ENCODE measurements around the gene FGB. TPM values are rescaled to one million over a fixed set of nuclear protein-coding genes. Genes with fewer than 3 reads are reported as not detected.

Gene FGB
- total RNA-seq (1 to 10 TPM in 2 of 9 donors, under 1 TPM in 3, not detected in 4; 0.11 to 4.8 (median 0.81) TPM), polyA plus RNA-seq (1 to 10 TPM in 2 of 3 donors, not detected in 1; 1.4 to 8.8 TPM)
- long read RNA-seq, donor 1, partial matches to known transcripts: 9 of 11 reads
- long read RNA-seq, donor 1, other reads (novel, unspliced or antisense): 0 of 11 reads
- long read RNA-seq, donor 2, partial matches to known transcripts: 0 of 1 reads
- long read RNA-seq, donor 2, other reads (novel, unspliced or antisense): 0 of 1 reads
- long read RNA-seq, donor 3, partial matches to known transcripts: 0 of 2 reads
- long read RNA-seq, donor 3, other reads (novel, unspliced or antisense): 0 of 2 reads
- long read RNA-seq, donor 4: 0 reads
- long read RNA-seq, donor 5: 0 reads
- long read RNA-seq, donor 6: 0 reads
- long read RNA-seq, donor 7: 0 reads
- long read RNA-seq, donor 8, transcript FGB-201 (8 exons, 1,975 nt): major isoform, 59 of 169 reads
- long read RNA-seq, donor 8, partial matches to known transcripts: 105 of 169 reads
- long read RNA-seq, donor 8, other reads (novel, unspliced or antisense): 0 of 169 reads
- long read RNA-seq, donor 9: 0 reads
- long read RNA-seq, donor 10, transcript FGB-201 (8 exons, 1,975 nt): major isoform, 15 of 50 reads
- long read RNA-seq, donor 10, partial matches to known transcripts: 34 of 50 reads
- long read RNA-seq, donor 10, other reads (novel, unspliced or antisense): 0 of 50 reads

- intact Hi-C loops (cut with DNase I): no loop called here
- no peaks in the 10 kb centered on the region for H3K36me3 ChIP-seq (replicated peaks in 1 of 2)
- H3K27me3 ChIP-seq: no peaks in the 10 kb centered on the region
- WGBS, 4 donors: 67 to 70% (median 68%) methylated on average over 2 of the region's 2 CpGs
- TF ChIP-seq CTCF (IDR thresholded peaks at IDR 0.05) (no peak), POLR2A (IDR thresholded peaks at IDR 0.05) (no peak)
- no peak within 1 kb of the TSS for H3K4me3 ChIP-seq
- H3K9me3 ChIP-seq (replicated peaks in 1 of 3): no peaks in the 10 kb centered on the region
- no peak for DNase-seq
- no peak within 1 kb of the TSS for H3K27ac ChIP-seq
- no peaks in the 10 kb centered on the region for H3K4me1 ChIP-seq (replicated peaks in 1 of 2)
Measured at GRCh38 chr4:154562697-154563254, at the start of gene FGB. Gene FGB (plus strand): TSS chr4:154563011. CDS start chr4:154563019, 8 bp downstream.

GRCh38 chr4:154516318-154517029, 46.3 kb upstream of the FGB start:
- 5 to 25% (median 17%) methylated on average over 1 of the region's 1 CpG for WGBS, 4 donors
- H3K27ac ChIP-seq: no peak overlapping the region
- no peaks in the 10 kb centered on the region for H3K4me1 ChIP-seq (replicated peaks in 1 of 2)
- TF ChIP-seq POLR2A (IDR thresholded peaks at IDR 0.05): no peak
- no peak for TF ChIP-seq CTCF (IDR thresholded peaks at IDR 0.05)
- H3K36me3 ChIP-seq (replicated peaks in 1 of 2): no peaks in the 10 kb centered on the region
- no peaks in the 10 kb centered on the region for H3K27me3 ChIP-seq
- no peaks in the 10 kb centered on the region for H3K9me3 ChIP-seq (replicated peaks in 1 of 3)
- intact Hi-C loops (cut with DNase I): loop anchor here in 1 of 2 donors (10.0 kb wide), 1 partner anchor 122 kb away; no protein-coding TSS in a partner anchor
- DNase-seq: no peak
- H3K4me3 ChIP-seq: no peak overlapping the region

GRCh38 chr4:154517591-154517990, 45.2 kb upstream of the FGB start:
- no peak for TF ChIP-seq CTCF (IDR thresholded peaks at IDR 0.05)
- TF ChIP-seq POLR2A (IDR thresholded peaks at IDR 0.05): no peak
- Histone ChIP-seq H3K36me3 (replicated peaks in 1 of 2) (no peaks in the 10 kb centered on the region), H3K4me3 (no peak overlapping the region), H3K4me1 (replicated peaks in 1 of 2) (no peaks in the 10 kb centered on the region), H3K9me3 (replicated peaks in 1 of 3) (no peaks in the 10 kb centered on the region), H3K27ac (no peak overlapping the region), H3K27me3 (no peaks in the 10 kb centered on the region)
- intact Hi-C loops (cut with DNase I): loop anchor here in 1 of 2 donors (10.0 kb wide), 1 partner anchor 123 kb away; no protein-coding TSS in a partner anchor
- no peak for DNase-seq
- 72 to 84% (median 76%) methylated on average over 4 of the region's 4 CpGs for WGBS, 4 donors
